ENCODE data around the gene RGSL1.

The RGSL1 gene

GRCh38 chr1:182549346-182549745 lies 99.4 kb downstream of the RGSL1 start:
- DNase-seq (ENCODE audit: low read depth in 2 of 2) = no peak

DNA sequence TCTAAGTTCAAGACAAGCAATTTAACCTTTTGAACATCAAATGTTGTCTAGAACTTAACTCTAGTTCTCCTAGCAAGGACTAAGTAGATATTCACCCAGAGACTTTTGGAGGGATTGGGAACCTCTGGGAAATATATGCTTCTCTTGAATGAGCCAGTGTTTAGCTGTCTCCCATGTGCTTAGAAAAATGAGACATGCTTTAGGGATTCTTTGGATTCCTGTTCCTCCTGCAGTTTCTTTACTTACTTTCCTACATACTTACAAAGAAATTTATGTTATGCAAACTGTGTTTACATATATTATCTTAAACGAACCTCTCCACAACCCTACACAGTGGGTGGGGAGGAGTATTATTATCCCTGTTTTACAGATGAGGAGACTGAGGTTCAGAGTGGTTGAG lies 99.9 kb downstream of the RGSL1 start:
- no peak for DNase-seq (ENCODE audit: low read depth in 2 of 2)

- no peak for DNase-seq (ENCODE audit: low read depth in 2 of 2)
These were observed 102.6 kb downstream of the RGSL1 start for GRCh38 chr1:182552527-182552926.

DNA sequence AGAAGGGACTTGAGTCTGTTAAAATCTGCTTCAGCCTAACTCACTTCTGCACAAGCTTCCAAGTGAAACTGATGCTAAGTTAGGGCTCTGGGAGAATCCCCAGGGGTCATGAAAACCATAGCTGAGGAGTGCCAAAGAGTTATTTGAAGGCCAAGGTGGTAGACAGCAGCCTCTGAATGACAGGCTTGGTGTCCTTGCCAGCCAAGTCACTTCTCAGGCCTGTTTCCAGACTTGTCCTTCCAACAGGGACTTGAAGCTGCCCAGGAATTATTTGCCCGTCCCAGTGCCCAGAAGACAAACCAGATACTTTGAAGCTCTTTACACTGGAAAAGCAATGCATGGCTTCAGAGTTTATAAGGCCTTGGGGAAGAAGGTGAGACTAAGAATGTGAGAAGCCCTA lies 105.5 kb downstream of the RGSL1 start:
- DNase-seq (ENCODE audit: low read depth in 2 of 2) = no peak

- no peak for DNase-seq (ENCODE audit: low read depth in 2 of 2)
These were observed 106.3 kb downstream of the RGSL1 start for GRCh38 chr1:182556279-182556678.

DNA sequence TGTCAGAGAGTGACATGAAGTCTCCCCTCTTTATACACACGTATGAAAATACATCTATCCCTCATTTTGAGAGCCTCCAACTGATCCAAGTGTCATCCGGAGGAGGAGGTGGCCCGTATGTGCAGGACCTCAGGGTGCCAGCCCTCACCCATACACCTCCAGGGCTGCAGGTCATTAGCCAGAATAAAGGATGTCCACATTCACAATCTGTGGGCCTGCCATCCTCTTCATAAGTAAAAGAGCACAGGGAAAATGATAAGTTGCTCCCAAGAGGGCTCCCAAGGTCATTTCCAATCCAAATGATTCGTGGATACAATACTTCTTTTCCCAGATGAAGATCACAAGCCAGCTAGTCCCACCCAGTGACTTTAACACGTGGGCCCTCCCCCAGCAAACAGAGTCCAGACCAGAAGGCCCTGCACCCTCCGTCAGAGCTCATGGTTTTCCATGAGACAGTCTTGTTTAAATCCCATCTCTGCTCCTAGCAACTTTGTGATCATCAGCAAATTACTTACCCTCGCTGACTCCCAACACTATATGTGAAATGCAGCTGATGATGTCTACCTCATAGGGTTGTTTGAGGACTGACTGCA lies 110.5 kb downstream of the RGSL1 start:
- DNase-seq (ENCODE audit: low read depth in 2 of 2) = no peak

GRCh38 chr1:182561456-182561855 lies 111.5 kb downstream of the RGSL1 start:
- no peak for DNase-seq (ENCODE audit: low read depth in 2 of 2)

DNA sequence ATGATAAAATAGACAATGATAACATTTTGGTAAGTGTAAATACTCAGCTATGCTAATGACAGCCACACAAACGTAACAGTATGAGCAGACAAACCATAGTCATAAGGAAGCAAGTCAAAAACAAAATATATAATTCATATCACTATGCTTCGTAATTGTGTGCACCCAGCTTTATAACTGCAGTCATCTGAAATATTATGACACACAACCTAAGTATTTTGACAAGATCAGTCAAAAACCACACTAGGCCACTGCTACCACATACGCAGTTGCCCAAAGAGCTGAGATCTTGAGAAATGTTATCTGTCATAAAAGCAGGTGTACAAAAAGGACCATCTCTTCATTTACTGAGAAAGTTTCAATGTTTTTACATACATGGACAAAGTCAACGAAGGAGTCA lies 113.1 kb downstream of the RGSL1 start:
- no peak for DNase-seq (ENCODE audit: low read depth in 2 of 2)

GRCh38 chr1:182564406-182565004 lies 114.6 kb downstream of the RGSL1 start:
- DNase-seq (ENCODE audit: low read depth in 2 of 2) = no peak

GRCh38 chr1:182565537-182565936 lies 115.6 kb downstream of the RGSL1 start:
- DNase-seq (ENCODE audit: low read depth in 2 of 2) = no peak

- DNase-seq (ENCODE audit: low read depth in 2 of 2) = no peak
These were observed 117.7 kb downstream of the RGSL1 start for GRCh38 chr1:182567629-182568028.

- no peak for DNase-seq (ENCODE audit: low read depth in 2 of 2)
These were observed 118.8 kb downstream of the RGSL1 start for GRCh38 chr1:182568647-182569284.

DNA sequence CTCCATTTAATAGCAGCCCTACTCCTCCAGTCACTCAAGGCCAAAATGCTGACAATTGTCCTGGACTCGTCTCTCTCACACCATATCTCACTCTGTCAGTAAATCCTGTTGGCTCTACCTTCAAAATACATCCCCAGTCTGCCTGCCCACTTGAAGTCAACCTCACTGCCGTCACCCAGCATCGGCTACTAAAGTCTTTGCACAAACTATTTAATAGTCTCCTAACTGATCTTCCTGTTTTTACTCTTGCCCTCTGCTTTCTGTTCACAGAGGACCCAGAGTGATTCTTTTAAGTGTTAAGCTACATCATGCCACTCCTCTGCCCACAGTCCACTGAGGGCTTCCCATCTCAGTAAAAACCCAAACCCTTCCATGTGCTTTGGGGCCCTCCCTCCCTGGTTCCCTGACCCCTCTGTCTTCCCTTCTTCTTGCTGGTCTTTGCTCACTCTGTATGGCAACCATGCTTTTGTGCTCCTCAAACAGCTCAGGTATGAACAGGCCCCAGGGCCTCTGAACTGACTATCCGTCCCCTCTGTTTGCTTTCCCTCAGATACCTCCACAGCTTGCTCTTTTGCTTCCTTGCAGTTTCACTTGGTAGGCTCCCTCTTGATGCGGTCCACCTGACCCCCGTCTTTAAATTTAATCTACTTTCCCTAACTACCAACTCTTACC lies 120.1 kb downstream of the RGSL1 start:
- DNase-seq (ENCODE audit: low read depth in 2 of 2) = no peak

- DNase-seq (ENCODE audit: low read depth in 2 of 2) = no peak
These were observed 120.6 kb downstream of the RGSL1 start for GRCh38 chr1:182570611-182570970.

- DNase-seq (ENCODE audit: low read depth in 2 of 2) = no peak
These were observed 124.2 kb downstream of the RGSL1 start for GRCh38 chr1:182574156-182574555.

GRCh38 chr1:182575540-182576149 lies 125.7 kb downstream of the RGSL1 start:
- no peak for DNase-seq (ENCODE audit: low read depth in 2 of 2)

DNA sequence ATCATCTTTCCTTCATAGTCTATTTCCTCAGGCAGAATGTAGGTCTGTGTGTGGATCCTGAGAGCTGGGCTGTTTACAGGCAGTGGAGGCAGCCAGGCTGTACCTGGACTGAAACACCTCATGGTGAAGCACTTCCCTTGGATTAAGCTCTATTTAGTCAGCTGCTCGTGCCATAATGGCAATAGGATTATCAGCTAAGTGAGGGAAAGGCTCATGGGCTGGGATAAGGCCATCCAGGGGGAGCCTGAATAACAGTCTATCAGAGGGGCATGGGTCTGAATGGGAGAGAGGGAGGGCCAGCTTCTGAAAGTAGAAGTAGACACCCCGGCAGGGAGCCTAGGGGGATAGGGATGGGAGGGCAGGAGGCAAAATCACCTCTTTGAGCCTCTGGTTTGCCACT lies 130.8 kb downstream of the RGSL1 start:
- DNase-seq (ENCODE audit: low read depth in 2 of 2) = no peak

- no peak for DNase-seq (ENCODE audit: low read depth in 2 of 2)
These were observed 134.8 kb downstream of the RGSL1 start for GRCh38 chr1:182584746-182585145.

- no peak for DNase-seq (ENCODE audit: low read depth in 2 of 2)
These were observed 136.4 kb downstream of the RGSL1 start for GRCh38 chr1:182586380-182586779.

GRCh38 chr1:182587093-182587492 lies 137.1 kb downstream of the RGSL1 start:
- DNase-seq (ENCODE audit: low read depth in 2 of 2) = no peak

DNA sequence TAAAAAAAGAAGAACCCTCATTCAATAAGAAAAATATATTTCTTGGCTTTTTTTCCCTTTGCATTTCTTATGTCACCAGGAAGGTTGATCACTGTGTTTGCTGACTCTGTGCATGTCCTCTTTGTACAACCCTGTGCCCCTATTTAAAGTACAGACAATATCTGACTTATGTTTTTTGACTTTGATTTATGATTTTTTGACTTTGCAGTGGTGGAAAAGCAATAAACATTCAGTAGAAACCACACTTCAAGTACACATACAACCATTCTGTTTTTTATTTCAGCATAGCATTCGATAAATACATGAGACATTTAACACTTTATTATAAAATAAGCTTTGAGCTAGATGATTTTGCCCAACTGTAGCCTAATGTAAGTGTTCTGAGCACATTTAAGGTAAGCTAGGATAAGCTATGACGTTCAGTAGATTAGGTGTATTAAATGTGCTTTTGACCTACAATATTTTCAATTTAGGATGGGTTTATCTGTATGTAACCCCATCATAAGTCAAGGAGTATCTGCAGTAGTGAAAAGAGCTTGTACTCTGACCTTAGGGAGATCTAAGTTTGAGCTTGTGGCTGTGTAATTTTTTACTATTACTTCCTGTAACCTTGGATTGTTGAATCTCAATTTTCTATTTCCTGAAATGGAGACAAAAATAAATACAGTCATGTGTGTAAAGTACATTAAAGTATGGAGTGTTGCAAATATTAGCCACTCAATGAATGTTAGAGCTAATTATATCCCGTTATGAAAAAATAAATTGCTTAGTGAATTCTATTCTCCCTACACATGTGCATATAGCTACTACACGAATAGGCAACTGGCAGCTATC lies 137.9 kb downstream of the RGSL1 start:
- DNase-seq (ENCODE audit: low read depth in 2 of 2) = no peak

Measured in stimulated activated CD4-positive, alpha-beta T cell treated with anti-CD3 and anti-CD28 coated beads, Interleukin-4, amount 100 ng/mL, for 48 hours (primary cell).